Activated naive CD8-positive, alpha-beta T cell treated with anti-CD3 and anti-CD28 coated beads, Interleukin-2, amount 50 U/mL, for 24 hours (primary cell): ENCODE results near the gene TMEM235.
A peak's percentile ranks its signal among the peaks of the same experiment; 100 is the strongest.

Source experiments
- ATAC-seq: fragments of 150-1000 bp; cut with Tn5 transposase; one replicate; pipeline ENCODE4 v1.10.0; 2021
- DNase-seq: peaks from one replicate; pipeline ENCODE4 v3.0.0; 2021
- H3K27ac Mint-ChIP-seq: one replicate; pipeline ENCODE4 v1.8.0; 2021; ENCODE audit warnings: mild to moderate bottlenecking, mixed read lengths
- H3K27me3 Mint-ChIP-seq: one replicate; pipeline ENCODE4 v1.8.0; 2021; ENCODE audit warnings: mixed read lengths
- H3K36me3 Mint-ChIP-seq: one replicate; pipeline ENCODE4 v1.8.0; 2021; ENCODE audit warnings: low read depth, mixed read lengths
- H3K4me1 Mint-ChIP-seq: one replicate; pipeline ENCODE4 v1.8.0; 2021; ENCODE audit warnings: mixed read lengths
- H3K4me3 Mint-ChIP-seq: one replicate; pipeline ENCODE4 v1.8.0; 2021; ENCODE audit warnings: mild to moderate bottlenecking, moderate library complexity, mixed read lengths
- H3K9me3 Mint-ChIP-seq: one replicate; pipeline ENCODE4 v1.8.0; 2021; ENCODE audit warnings: mixed read lengths

TMEM235 gene

DNA sequence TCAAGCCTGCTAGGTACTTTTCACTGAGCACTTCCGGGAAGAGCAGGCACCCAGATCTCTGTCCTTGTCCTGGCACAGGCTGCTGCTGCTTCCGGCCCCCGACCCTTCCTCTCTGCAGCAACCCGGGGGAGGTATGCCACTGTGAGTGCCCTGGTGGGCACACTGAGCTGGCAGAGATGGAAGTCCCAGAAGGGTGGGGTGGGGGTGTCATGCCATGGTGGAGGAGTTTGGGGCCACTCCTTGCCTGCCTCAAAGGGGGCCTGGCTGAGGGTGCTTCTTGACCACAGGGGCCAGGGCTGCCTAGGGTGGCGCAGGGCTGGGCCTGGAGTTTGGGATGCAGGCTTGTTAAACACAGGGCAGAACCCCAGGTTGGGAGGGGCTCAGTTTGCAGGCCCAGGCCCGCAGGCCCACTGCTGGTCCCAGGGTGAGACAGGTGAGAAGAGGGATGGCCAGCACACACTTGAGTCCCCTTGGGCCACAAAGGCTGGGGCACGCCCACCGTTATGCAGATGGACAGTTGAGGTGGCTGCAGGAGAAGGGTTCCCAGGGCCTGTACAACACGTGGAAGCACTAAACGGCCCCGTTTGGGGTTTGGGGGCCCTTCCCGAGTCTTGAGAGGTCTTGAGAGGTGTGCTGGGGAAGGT lies 8.7 kb downstream of the TMEM235 start:
- Mint-ChIP-seq H3K27ac (no peak overlapping the region), H3K9me3 (no peaks in the 10 kb centered on the region), H3K27me3 (no peaks in the 10 kb centered on the region), H3K4me3 (no peak overlapping the region), H3K4me1 (peaks cover 3% of the 10 kb centered on the region), H3K36me3 (no peaks in the 10 kb centered on the region)
- DNase-seq, result no peak
- no peak for ATAC-seq

GRCh38 chr17:78240839-78241238 lies 9.4 kb downstream of the TMEM235 start:
- H3K9me3 Mint-ChIP-seq, result no peaks in the 10 kb centered on the region
- peaks cover 2% of the 10 kb centered on the region for H3K27me3 Mint-ChIP-seq
- no peak overlapping the region for H3K27ac Mint-ChIP-seq
- no peaks in the 10 kb centered on the region for H3K36me3 Mint-ChIP-seq
- DNase-seq, result no peak
- no peak for ATAC-seq
- H3K4me1 Mint-ChIP-seq, result peaks cover 3% of the 10 kb centered on the region
- no peak overlapping the region for H3K4me3 Mint-ChIP-seq

DNA sequence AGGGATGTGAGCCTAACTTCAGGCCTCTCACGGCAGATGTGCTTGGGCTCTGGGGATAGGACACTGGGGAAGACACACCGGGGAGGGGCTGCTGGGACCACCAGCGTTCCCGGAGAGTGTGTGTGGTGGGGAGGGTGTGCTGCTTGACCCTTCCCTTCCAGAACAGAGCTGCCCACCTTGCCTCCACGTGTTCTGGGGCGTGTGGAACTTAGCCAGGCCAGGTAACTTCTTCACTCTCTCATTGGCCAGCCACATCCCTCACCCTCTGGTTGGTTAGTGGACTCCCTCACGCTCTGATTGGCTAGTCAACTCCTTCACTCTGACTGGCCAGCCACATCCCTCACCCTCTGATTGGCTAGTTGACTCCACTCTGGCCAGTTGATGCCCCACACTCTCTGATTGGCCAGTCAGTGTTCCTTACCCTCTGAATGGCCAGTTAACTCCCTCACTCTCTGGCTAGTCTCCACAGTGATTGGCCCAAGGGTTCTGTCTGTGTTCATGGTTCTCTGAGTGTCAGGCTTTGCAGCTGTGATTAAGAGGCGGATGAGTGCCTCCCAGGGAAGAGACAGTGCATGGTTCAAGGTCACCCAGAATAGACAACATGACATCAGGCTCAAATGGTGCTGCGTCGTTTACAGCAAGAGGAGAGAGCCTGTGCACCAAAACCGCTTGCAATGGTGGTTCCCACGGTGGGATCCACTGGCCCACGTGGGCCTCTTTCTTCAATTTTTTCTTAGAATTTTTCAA lies 10.0 kb downstream of the TMEM235 start:
- Mint-ChIP-seq H3K27me3 (peaks cover 2% of the 10 kb centered on the region), H3K9me3 (no peaks in the 10 kb centered on the region), H3K27ac (no peak overlapping the region), H3K4me1 (peaks cover 3% of the 10 kb centered on the region), H3K4me3 (no peak overlapping the region), H3K36me3 (no peaks in the 10 kb centered on the region)
- DNase-seq (no peak), ATAC-seq (peak; percentile 38)

DNA sequence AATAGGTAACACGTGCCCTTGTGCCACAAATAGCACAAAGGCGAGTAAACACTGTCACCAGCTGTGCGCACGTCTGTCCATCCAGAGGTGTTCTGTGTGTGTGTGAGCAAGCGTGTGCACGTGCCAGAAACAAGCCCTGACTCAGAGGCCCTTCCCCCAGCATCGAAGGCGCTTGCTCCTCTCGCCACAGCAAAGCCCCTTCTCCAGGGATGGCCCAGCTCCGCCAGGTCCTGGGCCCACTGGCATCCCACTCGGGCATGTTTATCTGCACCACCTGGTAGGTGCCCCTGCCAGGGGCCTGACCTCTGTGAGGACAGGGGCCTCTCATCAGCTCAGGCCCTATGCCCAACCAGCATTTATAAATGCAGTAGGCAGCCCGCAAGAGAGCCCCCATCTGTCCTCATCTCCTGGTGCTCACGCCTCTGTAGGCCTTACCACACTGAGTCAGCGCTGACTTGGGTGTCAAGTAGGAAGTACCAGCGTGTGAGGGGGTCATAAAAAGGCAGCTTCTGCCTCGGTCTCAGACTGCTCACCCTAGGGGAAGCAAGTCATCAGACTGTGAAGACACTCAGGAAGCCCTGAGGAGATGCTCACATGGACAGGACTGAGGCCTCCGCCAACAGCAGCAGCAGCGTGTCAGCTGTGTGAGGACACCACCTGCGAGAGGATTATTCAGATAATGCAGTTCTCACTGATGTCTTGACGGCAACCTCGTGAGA lies 10.8 kb downstream of the TMEM235 start:
- no peaks in the 10 kb centered on the region for H3K9me3 Mint-ChIP-seq
- no peak overlapping the region for H3K27ac Mint-ChIP-seq
- peaks cover 2% of the 10 kb centered on the region for H3K27me3 Mint-ChIP-seq
- no peaks in the 10 kb centered on the region for H3K36me3 Mint-ChIP-seq
- no peak overlapping the region for H3K4me3 Mint-ChIP-seq
- peaks cover 3% of the 10 kb centered on the region for H3K4me1 Mint-ChIP-seq
- DNase-seq, result no peak
- peak; percentile 59 for ATAC-seq

DNA sequence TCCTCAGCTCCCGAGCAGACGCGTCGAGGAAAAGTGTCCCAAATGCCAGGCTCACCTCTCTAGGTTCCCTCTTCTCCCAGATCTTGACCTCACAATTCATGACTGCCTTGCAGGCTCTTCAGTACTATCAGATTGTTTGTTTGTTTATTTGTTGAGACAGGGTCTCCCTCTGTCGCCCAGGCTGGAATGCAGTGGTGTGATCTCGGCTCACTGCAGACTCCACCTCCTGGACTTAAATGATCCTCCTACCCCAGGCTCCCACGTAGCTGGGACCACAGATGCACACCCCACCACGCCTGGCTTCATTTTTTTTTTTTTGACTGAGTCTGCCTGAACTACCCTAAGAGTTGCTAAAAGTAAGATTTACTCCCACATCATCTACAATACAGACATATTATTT lies 15.9 kb downstream of the TMEM235 start:
- H3K36me3 Mint-ChIP-seq, result no peaks in the 10 kb centered on the region
- H3K4me1 Mint-ChIP-seq, result peaks cover 16% of the 10 kb centered on the region
- no peak overlapping the region for H3K27ac Mint-ChIP-seq
- peaks cover 2% of the 10 kb centered on the region for H3K27me3 Mint-ChIP-seq
- DNase-seq (no peak), ATAC-seq (no peak)
- no peaks in the 10 kb centered on the region for H3K9me3 Mint-ChIP-seq
- H3K4me3 Mint-ChIP-seq, result no peak overlapping the region

GRCh38 chr17:78248051-78248914 lies 16.9 kb downstream of the TMEM235 start:
- Mint-ChIP-seq H3K27ac (no peak overlapping the region), H3K9me3 (no peaks in the 10 kb centered on the region), H3K27me3 (peaks cover 2% of the 10 kb centered on the region), H3K36me3 (no peaks in the 10 kb centered on the region), H3K4me1 (peaks cover 26% of the 10 kb centered on the region), H3K4me3 (no peak overlapping the region)
- DNase-seq (no peak), ATAC-seq (no peak)

GRCh38 chr17:78249074-78249817 lies 17.8 kb downstream of the TMEM235 start:
- Mint-ChIP-seq H3K4me3 (no peak overlapping the region), H3K9me3 (no peaks in the 10 kb centered on the region), H3K36me3 (no peaks in the 10 kb centered on the region), H3K27ac (no peak overlapping the region), H3K27me3 (peaks cover 2% of the 10 kb centered on the region), H3K4me1 (peaks cover 29% of the 10 kb centered on the region)
- DNase-seq, result no peak
- ATAC-seq, result no peak

DNA sequence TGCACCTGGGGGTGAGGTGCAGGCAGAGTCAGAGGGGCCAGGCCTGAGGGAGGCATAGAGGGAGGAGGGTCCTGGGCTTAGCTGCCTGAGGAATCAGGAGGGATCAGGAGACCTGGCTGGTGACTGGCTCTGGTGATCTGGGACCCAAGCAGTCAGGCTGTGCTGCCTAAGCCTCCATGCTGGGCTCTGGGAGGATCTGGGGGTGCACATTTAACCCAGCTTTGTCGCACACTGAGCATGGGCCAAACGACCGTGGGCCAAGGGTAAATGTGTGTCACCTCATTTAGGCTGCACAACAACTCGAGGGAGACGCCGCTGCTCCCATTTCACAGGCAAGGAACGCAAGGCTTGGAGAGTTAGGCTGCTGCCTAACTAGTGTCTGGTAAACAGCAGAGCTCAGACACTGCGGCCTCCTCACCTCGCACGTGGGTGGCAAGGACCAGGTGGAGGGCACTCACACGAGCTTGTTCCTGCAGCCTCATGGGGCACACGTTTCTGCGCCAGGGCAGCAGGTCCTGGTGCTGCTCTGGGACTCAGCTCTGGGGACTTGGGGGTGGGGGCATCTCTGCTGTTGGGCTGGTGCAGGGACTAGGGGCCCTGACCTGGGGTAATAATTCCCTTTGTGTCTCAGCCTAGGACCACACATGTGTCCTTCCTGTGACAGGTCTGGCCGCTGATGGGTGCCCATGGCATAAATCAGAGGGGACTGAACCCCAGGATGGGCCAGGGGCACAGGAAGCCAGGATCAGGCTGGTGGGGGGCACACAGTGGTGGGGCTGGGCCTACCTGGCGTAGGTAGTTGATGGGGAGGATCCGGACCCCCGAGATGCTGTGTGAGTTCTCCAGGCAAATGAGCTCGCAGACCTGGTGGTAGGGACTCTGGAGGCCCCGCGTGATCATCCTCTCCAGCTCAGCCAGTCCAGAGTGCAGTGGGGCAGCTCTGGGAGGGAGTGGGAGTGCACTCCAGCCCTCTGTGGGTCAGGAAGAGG lies 18.7 kb downstream of the TMEM235 start:
- Mint-ChIP-seq H3K27ac (no peak overlapping the region), H3K4me1 (peaks cover 34% of the 10 kb centered on the region), H3K9me3 (no peaks in the 10 kb centered on the region), H3K36me3 (no peaks in the 10 kb centered on the region), H3K27me3 (peaks cover 2% of the 10 kb centered on the region), H3K4me3 (no peak overlapping the region)
- DNase-seq, result no peak
- ATAC-seq, result no peak

DNA sequence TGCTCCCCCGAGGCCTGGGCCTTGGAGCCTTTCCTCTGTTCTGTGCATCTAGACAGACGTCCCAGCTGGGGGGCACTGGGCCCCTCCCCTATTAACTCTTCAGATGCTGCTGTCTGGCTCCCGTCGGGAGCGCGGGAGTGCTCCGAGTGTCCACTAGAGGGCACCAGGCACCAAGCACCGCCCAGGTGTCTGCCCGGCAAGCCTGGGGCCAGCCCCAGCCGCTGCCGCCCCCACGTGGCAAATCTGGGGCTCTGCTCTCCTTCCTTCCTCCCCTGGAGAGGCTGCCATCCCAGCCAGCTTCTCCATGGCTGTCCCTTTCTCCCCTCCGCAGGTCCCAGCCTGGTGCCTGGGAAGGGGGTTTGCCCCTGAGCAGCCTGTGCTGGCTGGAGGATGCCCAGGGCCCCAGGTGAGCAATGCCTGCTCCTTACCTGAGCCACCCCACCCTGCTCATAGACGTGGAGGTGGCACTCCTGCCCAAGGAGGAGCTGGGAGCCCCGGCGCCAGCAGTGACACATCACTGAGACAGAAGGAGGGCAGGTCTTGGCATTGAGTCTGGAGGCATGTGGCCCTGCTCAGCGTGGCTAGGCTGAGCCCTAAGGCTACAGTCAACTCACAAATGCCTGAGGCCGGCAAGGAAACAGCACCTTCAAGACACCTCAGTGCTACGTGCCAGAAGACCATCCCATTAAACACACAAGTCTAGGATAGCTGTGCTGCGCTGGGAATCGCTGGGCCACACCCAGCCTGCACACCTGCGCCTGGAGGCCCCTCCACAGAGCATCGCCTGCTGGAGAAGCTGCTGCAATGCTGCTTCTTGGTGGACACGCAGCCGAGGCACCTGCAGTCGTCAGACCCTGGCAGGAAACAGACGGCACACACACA lies 19.7 kb downstream of the TMEM235 start:
- Mint-ChIP-seq H3K4me1 (peaks cover 34% of the 10 kb centered on the region), H3K27ac (no peak overlapping the region), H3K4me3 (no peak overlapping the region), H3K9me3 (no peaks in the 10 kb centered on the region), H3K27me3 (no peaks in the 10 kb centered on the region), H3K36me3 (no peaks in the 10 kb centered on the region)
- DNase-seq (peak; percentile 90), ATAC-seq (peak; percentile 82)

DNA sequence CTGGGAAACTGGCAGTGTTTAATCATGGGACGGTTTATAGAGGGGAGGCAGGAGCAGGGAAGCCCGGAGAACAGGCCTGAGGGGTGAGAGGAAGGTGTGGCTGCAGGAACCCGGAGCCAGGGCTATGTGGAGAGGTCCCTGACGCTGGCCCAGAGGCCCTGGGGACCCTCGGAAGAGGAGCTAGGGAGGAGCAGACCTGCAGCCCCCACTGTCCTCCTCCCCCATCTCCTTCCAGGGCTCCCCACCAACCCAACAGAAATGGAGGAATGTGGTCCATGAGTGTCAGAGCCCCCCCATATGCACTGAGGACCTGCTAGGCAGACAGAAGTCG lies 20.3 kb downstream of the TMEM235 start:
- DNase-seq (no peak), ATAC-seq (no peak)
- H3K36me3 Mint-ChIP-seq, result no peaks in the 10 kb centered on the region
- H3K4me1 Mint-ChIP-seq, result peaks cover 34% of the 10 kb centered on the region
- H3K27me3 Mint-ChIP-seq, result no peaks in the 10 kb centered on the region
- no peak overlapping the region for H3K27ac Mint-ChIP-seq
- no peaks in the 10 kb centered on the region for H3K9me3 Mint-ChIP-seq
- no peak overlapping the region for H3K4me3 Mint-ChIP-seq

- no peaks in the 10 kb centered on the region for H3K36me3 Mint-ChIP-seq
- no peaks in the 10 kb centered on the region for H3K9me3 Mint-ChIP-seq
- ATAC-seq (no peak), DNase-seq (peak; percentile 26)
- peak overlapping the region; percentile 39 for H3K27ac Mint-ChIP-seq
- H3K4me1 Mint-ChIP-seq, result peaks cover 34% of the 10 kb centered on the region
- peak overlapping the region; percentile 77 for H3K4me3 Mint-ChIP-seq
- no peaks in the 10 kb centered on the region for H3K27me3 Mint-ChIP-seq
Measured at GRCh38 chr17:78252111-78252634, 20.7 kb downstream of the TMEM235 start.
